ENCODE results near the gene BTK.

DNA sequence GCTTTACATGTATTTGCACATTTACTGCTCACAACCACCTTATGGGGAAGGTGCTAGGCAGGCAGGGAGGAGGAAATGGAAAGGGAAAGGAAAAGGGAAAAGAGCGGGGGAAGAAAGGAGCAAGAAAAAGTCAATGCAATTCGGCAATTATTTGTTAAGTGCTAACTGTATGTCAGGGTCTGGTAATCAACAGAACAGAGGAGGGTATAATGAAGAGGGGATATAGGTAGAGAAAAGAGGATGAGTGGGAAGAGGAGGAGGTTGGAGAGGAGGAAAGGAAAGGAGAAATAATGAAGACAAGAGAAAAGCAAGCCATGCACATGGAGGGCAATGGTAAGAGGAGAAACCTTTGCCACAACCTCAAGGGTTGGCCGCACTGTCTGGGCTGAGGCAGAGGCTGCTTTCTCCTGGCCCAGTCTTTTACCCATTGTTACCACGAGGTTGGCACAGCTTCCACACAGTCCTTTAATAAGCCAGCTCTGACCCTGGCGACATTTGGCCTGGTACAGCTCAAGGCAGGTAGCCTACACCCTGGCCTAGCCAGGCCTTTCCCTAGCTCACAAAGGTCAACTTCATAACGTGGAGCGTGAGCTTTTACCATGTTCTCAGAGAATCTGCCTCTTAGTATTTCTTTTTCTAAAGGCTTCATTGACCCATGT is 836 bp downstream of the BTK start:
- TF ChIP-seq, protein P1, sequence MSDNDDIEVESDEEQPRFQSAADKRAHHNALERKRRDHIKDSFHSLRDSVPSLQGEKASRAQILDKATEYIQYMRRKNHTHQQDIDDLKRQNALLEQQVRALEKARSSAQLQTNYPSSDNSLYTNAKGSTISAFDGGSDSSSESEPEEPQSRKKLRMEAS (IDR thresholded peaks at IDR 0.05; ENCODE audit: low read depth, low read length), result no peak; the same call in 1 of the 2 replicates
- TF ChIP-seq, protein P2, sequence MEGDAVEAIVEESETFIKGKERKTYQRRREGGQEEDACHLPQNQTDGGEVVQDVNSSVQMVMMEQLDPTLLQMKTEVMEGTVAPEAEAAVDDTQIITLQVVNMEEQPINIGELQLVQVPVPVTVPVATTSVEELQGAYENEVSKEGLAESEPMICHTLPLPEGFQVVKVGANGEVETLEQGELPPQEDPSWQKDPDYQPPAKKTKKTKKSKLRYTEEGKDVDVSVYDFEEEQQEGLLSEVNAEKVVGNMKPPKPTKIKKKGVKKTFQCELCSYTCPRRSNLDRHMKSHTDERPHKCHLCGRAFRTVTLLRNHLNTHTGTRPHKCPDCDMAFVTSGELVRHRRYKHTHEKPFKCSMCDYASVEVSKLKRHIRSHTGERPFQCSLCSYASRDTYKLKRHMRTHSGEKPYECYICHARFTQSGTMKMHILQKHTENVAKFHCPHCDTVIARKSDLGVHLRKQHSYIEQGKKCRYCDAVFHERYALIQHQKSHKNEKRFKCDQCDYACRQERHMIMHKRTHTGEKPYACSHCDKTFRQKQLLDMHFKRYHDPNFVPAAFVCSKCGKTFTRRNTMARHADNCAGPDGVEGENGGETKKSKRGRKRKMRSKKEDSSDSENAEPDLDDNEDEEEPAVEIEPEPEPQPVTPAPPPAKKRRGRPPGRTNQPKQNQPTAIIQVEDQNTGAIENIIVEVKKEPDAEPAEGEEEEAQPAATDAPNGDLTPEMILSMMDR (IDR thresholded peaks at IDR 0.05; ENCODE audit: low read depth, low read length), result no peak
- TF ChIP-seq POLR2A (IDR thresholded peaks at IDR 0.05; ENCODE audit: extremely low read depth, insufficient read length) (no peak), MYC (IDR thresholded peaks at IDR 0.05; ENCODE audit: low read depth, low read length) (no peak)
